WERI-Rb-1 (cell line): Measurements from ENCODE around the gene SLC16A7.
A peak's percentile ranks its signal among the peaks of the same experiment; 100 is the strongest.

ENCODE experiments used
- DNase-seq: peaks from one replicate; pipeline ENCODE4 v3.0.0-alpha.2; 2020
- H3K27ac ChIP-seq: fragments of 250-450 bp; sonication (Bioruptor Pico); 2 replicates; pipeline ENCODE4 v1.5.1; 2020; ENCODE audit warnings: mild to moderate bottlenecking, moderate library complexity
- H3K27me3 ChIP-seq: fragments of 250-450 bp; sonication (Bioruptor Pico); 2 replicates; pipeline ENCODE4 v1.5.1; 2021; ENCODE audit warnings: mild to moderate bottlenecking, low read depth, moderate library complexity; ENCODE audit not compliant: insufficient read depth, severe bottlenecking
- H3K36me3 ChIP-seq: fragments of 250-450 bp; sonication (Bioruptor Pico); 2 replicates; pipeline ENCODE4 v1.5.1; 2020; ENCODE audit warnings: mild to moderate bottlenecking, moderate library complexity
- H3K4me3 ChIP-seq: 2 replicates; pipeline ENCODE4 v1.5.1; 2011; ENCODE audit warnings: low read depth, mild to moderate bottlenecking, control low read depth, low read length
- H3K9me3 ChIP-seq: fragments of 250-450 bp; sonication (Bioruptor Pico); 2 replicates; pipeline ENCODE4 v1.5.1; 2021; ENCODE audit warnings: mild to moderate bottlenecking, moderate library complexity; ENCODE audit not compliant: severe bottlenecking
- CTCF ChIP-seq: IDR thresholded peaks from 2 replicates; pipeline ENCODE4 v1.5.1; 2011; ENCODE audit warnings: low read depth, mild to moderate bottlenecking, control low read depth, inconsistent platforms, low read length

The SLC16A7 gene

GRCh38 chr12:59734371-59734770, 138.5 kb downstream of the SLC16A7 start:
- no peak for TF ChIP-seq CTCF
- H3K4me3 ChIP-seq, result no peak overlapping the region
- H3K27ac ChIP-seq, result no peak overlapping the region
- H3K36me3 ChIP-seq, result no peaks in the 10 kb centered on the region
- no peaks in the 10 kb centered on the region for H3K9me3 ChIP-seq
- no peak for DNase-seq
- H3K27me3 ChIP-seq, result no peaks in the 10 kb centered on the region

GRCh38 chr12:59735231-59735630, 139.4 kb downstream of the SLC16A7 start:
- no peak for TF ChIP-seq CTCF
- no peaks in the 10 kb centered on the region for H3K9me3 ChIP-seq
- no peaks in the 10 kb centered on the region for H3K36me3 ChIP-seq
- no peaks in the 10 kb centered on the region for H3K27me3 ChIP-seq
- no peak overlapping the region for H3K4me3 ChIP-seq
- DNase-seq, result no peak
- no peak overlapping the region for H3K27ac ChIP-seq

GRCh38 chr12:59736359-59736758, 140.5 kb downstream of the SLC16A7 start:
- Histone ChIP-seq H3K27ac (no peak overlapping the region; the same call in 1 of the 2 replicates), H3K36me3 (no peaks in the 10 kb centered on the region), H3K4me3 (no peak overlapping the region), H3K27me3 (no peaks in the 10 kb centered on the region), H3K9me3 (no peaks in the 10 kb centered on the region)
- no peak for DNase-seq
- no peak for TF ChIP-seq CTCF

- peak; percentile 19 for DNase-seq
Measured at GRCh38 chr12:59736786-59737185, 141.0 kb downstream of the SLC16A7 start.

GRCh38 chr12:59737725-59738463, 142.1 kb downstream of the SLC16A7 start:
- no peak overlapping the region for H3K4me3 ChIP-seq
- TF ChIP-seq CTCF, result no peak
- no peaks in the 10 kb centered on the region for H3K27me3 ChIP-seq
- H3K27ac ChIP-seq, result no peak overlapping the region
- no peak for DNase-seq
- H3K36me3 ChIP-seq, result no peaks in the 10 kb centered on the region
- no peaks in the 10 kb centered on the region for H3K9me3 ChIP-seq

More at GRCh38 chr12:59736786-59737185, 141.0 kb downstream of the SLC16A7 start:
- TF ChIP-seq CTCF, result no peak
- Histone ChIP-seq H3K9me3 (no peaks in the 10 kb centered on the region), H3K27me3 (no peaks in the 10 kb centered on the region), H3K4me3 (no peak overlapping the region), H3K36me3 (no peaks in the 10 kb centered on the region), H3K27ac (no peak overlapping the region; the same call in 1 of the 2 replicates)

- no peak for DNase-seq
- no peak overlapping the region for H3K27ac ChIP-seq
- H3K4me3 ChIP-seq, result no peak overlapping the region
- TF ChIP-seq CTCF, result no peak
- H3K9me3 ChIP-seq, result no peaks in the 10 kb centered on the region
- no peaks in the 10 kb centered on the region for H3K27me3 ChIP-seq
- no peaks in the 10 kb centered on the region for H3K36me3 ChIP-seq
Measured at GRCh38 chr12:59742841-59743240, 147.0 kb downstream of the SLC16A7 start.
